HG03064 (cell line): ENCODE measurements around the gene ADCY7.

Source experiments
- ATAC-seq: cut with Tn5 transposase; IDR thresholded peaks from one replicate; pipeline ENCODE4 v1.9.1; 2021; ENCODE audit warnings: low read depth; ENCODE audit not compliant: unreplicated experiment

Gene ADCY7

DNA sequence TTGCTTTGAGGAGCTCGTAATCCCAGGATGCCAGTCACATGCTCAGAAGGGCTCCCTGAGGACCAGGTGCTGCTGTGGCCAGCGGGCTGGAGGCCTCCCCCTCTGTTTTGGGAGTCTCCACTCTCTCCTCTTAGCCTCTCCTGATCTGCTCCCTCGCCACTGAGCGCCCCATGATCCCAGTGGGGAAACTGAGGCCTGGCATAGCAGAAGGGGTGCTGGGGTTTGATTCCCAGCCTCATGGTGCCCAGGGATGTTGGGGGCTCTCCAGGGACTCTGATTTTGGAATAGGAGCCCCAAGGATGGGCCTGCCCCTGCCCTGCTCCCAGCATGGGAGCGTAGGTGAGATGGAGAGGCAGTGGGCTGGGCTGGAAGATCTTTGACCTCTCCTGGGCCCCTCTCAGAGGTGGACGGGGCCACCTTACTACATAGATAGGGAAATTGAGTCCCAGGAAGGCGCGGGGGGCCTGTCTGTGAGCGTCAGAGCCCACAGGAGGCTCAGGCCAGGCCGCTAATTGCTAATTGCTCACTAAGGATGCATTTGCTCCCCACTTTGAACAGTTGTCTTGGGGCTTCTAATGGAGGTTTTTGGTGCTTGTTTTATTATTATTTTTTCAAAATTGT lies 525 bp upstream of the ADCY7 start:
- ATAC-seq, result no peak

DNA sequence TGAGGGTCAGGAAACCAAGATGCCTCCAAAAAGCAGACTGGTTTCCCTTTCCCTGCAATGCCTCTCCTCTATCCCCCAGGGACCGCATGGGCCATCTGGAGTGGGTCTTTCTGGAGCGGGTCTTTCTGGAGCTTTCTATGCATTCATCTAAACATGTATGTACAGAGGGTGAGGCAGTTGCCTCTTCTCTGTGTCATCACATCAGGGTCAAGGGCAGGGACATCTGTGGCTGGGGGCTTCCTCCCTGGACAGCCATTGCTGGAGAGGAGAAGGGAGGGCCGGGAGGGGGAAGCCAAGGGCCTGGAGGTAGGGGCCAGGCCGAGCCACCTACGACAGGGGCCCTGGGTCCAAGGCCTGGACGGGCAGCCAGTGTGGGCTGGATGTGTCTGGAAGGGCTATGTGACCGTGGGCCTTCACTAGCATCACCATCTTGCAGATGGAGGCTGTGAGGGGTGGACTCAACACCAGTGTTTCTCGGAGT lies 840 bp downstream of the ADCY7 start:
- ATAC-seq, result no peak

DNA sequence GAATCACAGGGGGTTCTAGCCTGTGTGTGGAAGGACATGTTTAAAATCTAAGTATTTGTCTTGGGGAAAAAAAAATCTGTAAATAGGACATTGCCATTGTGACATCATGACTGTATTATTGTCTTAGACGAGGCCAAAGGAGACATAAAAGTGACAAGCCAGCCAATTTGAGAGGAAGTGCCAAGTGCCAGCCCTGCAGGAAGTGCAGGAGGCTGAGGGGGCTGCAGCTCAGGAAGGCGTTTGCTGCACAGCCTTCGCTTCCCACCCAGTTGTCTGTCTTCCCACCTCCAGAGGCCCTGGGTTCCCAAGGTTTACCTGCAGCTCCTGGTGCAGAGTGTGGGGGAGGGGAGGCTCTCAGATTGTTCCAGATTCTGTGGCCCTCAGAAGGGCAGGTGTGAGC lies 1.3 kb downstream of the ADCY7 start:
- no peak for ATAC-seq

- ATAC-seq, result no peak
Observed at GRCh38 chr16:50268352-50268751, 2.0 kb downstream of the ADCY7 start.

DNA sequence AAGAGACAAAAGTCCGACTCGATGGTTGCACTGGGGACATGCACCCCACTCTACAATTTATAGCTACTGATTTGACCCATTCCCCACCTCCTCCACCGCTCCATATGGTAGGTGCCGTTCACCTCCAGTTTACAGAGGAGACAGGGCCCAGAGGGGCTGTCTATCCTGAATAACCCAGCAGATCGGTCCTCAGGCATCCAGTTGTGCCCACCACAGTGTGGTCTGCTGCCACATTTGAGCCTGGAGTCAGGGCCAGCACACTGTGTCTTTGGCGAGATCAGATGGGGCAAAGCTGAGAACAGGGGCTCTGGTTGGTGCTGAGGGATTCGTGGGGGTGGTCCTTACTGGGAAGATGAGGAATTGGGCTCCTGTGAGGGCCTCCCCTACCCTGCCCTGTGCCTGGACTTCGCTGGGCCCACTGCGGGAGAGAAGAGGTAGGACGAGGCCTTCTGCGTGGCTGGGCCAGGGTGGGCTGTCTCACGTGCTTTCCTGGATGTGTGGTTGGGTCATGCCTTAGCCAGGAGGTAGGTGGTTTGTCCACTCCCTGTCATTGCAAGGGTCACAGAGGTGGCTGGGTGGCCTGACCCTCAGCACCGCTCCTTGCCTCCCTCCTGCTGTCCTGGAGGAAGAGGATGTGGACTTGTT lies 2.8 kb downstream of the ADCY7 start:
- no peak for ATAC-seq

- ATAC-seq, result no peak
Observed at GRCh38 chr16:50269769-50270509, 3.6 kb downstream of the ADCY7 start.

- ATAC-seq, result no peak
Observed at GRCh38 chr16:50270510-50271147, 4.3 kb downstream of the ADCY7 start.

DNA sequence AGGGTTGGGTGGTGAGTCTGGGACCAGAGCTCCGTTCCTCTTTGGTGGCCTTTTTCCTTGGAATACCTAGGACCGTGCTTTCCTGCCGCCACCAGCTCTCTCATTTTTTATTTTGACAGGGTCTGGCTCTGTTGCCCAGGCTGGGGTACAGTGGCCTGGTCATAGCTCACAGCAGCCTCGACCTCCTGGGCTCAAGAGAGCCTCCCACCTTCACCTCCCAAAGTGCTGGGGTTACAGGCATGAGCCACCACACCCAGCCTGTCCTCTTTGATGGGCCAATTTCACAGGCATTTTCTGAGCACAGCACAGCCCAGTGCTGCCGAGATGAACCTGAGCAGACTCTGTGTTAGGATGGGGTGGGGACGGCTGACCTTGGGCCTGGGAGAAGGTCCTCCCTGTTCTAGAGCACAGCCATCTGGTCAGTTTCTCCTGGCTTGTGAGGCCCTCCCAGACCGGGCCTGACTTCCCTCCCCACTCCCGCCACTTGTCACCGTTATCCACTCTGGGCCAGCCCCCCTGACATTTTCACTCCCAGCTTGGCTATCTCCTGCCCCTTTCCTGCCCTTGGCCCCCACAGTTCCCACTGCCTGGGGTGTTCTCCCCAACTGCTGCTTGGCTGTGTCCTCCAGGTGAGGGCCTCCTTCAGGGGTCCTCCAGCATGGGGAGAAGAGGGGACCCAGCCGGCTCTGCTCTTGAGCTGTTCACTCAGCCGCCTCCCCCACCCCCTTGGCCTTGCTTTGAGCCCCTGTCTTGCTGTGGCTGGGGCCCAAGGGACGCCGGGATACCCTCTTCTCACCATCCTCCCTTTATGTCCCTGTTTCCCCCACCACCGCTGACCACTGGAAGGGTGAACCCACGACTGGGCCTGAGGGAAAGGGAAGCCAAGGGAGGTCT lies 5.0 kb downstream of the ADCY7 start:
- ATAC-seq, result no peak

DNA sequence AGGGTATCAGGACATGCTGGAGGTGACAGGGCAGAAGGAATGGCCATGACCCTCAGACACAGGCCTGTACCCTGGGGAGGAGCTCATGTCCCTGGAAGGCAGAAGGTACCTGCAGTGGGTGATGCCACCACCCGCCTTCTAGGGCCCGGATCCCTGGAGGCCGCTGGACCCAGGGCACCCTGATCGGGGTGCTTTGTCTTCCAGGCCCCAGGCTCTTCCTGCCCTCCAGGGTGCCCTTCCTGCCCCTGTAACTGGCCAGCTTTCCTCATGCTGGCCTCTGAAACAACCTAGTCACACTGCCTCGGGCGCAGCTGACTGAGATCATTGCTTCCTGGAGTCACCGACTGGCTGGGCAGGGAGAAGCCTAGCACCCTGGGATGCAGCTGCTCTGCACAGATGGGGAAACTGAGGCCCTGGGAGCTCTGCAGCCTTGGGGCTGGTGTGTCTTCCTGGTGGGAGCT lies 5.8 kb downstream of the ADCY7 start:
- no peak for ATAC-seq

DNA sequence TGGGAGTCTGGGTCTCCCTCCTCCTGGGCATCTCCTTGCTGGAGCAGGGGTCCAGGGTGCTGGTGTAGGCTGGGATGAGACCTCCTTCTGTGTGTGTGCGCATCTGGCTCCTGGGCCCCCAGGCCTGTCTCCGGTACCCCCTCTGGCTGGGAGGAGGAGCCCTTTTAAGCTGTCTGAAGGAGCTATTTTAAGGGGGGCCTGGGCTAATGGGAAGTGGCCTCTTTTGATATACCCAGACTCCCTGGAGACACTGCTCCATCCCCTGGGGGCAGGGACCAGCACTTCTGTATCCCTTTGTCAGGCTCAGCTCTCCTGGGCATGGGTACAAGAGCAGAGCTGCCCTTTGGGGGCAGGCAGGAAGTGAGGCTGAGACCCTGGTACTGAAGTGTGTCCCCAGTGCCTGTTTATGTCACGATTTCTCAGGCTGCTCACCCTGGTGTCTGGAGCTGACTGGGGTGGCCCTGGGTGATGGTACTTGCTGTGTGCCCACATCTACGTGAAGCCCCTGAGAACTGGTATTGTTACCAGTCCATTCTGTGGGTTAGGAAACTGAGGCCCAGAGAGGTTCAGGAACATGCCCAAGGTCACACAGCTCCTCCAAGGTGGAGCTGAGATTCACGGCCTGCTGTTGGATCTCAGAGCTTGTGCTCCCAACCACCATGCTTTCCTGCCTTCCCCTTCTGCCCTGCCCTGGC lies 6.5 kb downstream of the ADCY7 start:
- ATAC-seq, result no peak

DNA sequence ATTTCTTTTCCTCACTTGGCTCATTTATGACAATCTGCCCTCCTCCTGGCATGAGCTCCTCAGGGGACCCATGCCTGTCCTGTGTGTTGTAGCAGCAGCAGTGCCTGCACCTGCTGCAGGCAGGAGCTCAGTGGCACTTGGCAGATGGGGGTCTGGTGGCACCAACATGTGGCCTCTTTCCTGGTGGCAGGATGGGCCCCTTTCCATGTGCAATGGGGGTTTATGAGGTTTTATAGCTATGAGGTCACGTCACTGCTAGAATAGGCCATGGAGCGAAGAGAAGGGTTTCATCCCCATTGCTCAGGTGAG lies 7.0 kb downstream of the ADCY7 start:
- no peak for ATAC-seq

- peak; percentile 49 for ATAC-seq
Observed at GRCh38 chr16:50273888-50274325, 7.6 kb downstream of the ADCY7 start.

DNA sequence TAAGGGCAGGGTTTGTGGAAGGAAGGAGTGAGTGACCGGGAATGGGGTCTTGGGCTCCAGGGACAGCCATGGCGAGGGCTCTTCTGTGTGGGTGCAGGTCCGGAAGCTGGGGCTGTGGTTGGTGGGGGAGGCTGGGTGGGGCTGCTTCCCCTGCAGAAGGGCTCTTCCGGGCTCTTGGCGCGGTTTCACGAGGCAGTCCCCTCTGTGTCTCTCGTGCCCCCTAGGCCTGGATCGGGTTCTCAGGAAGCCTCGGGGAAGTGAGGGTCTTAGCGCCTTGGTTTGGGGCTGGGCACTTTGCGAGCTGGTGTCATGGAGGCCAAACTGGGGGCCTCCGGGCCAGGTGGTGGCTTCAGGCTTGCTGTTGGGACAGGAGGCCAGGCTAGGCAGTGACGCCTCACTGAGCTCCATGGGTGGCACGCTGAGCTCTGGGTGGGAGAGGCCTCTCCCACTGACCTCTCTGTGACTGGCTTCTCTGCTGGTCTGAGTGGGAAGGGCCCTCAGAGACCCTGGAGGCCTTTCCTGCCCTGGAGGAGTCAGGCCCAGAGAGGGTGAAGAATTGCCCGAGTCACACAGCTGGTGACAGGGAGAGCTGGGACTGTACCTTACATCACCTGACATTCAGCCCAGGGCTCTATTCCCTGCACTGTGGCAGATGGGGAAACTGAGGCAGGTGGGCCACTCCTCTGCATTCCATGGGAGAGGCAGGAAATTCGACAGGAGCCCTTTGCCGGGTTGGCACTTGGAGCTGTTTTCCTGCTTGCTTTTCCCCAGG lies 8.2 kb downstream of the ADCY7 start:
- ATAC-seq, result peak; percentile 22

GRCh38 chr16:50275098-50275415 lies 8.7 kb downstream of the ADCY7 start:
- no peak for ATAC-seq

DNA sequence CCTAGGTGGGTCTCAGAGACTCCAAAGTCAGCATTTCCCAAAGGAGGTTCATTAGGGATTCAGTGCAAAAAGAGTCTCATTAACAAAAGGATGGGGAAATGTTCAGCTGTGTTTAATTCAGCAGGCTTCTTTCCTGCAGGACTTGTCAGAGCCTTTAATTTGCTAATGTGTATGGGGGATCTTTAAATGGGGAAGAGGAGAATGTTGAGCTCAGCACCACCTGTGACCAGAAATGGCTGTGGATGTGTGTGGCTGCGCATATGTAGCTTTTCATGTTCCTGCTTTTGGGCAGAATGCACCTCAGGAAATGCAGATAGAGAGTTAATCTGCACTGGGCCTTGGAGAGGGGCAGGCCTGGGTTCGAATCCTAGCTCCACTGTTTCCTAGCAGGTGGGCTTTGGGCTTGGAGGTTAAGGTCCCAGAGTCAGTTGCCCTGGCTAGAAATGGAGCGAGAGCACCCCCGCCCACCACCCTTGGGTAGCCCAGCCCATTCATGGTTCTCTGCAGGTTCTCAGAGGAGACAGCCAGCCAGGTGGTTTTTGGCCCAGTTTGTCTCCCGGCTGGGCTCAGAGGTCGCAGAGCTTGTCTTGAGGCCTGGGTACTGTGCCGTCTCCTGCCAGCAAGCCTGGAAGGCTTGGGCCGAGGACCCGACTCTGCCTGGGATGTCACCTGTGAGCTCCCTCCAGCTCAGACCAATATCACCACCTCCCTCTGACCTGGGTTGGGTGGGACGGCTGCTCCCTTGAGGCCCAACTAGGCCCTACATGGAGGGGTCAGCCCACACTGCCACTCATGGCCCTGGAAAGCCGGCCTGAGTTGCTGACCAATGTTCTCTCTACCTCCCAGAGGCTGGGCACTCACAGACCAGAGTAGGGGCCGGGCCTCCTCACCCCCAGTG lies 9.3 kb downstream of the ADCY7 start:
- no peak for ATAC-seq

- no peak for ATAC-seq
Observed at GRCh38 chr16:50276326-50276640, 9.9 kb downstream of the ADCY7 start.

DNA sequence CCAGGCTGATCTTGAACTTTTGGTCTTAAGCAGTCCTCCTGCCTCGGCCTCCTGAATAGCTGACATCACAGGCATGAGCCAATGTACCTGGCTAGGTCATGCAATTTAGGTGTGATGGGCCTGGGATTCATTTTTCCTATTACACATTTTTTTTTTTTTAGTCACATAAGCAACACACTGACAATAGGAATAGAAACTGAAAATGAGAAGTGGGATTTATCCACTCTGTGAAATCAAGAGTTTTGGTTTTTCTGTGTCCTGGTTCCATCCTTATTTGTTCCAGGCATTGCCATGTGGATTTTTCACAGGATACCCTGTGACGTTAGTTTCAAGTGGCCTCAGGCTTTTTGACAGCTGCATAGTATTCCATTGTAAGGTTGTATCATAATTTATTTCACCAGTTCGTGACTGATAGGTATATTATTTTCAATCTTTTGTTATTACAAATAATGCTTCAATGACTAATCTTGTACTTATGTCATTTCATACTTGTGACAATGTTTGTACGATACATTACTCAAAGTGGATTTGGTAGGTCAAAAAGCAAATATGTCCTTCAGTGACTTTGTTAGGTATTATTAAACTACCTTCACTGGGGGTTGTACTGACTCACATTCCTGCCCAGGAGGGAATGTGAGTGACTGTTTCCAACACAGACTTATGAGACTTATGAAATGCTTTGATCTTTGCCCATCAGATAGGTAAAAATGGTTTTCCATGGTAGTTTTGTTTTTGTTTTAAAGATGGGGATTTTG lies 10.6 kb downstream of the ADCY7 start:
- no peak for ATAC-seq

- ATAC-seq, result no peak
Observed at GRCh38 chr16:50278251-50278650, 11.9 kb downstream of the ADCY7 start.
